Iris pigment epithelial cell (primary cell): ENCODE measurements around the gene PSORS1C2.
A peak's percentile ranks its signal among the peaks of the same experiment; 100 is the strongest.

Experiments used
- DNase-seq: peaks from one replicate; pipeline ENCODE4 v3.0.0-alpha.2; 2011; ENCODE audit warnings: low read depth

PSORS1C2 gene

DNA sequence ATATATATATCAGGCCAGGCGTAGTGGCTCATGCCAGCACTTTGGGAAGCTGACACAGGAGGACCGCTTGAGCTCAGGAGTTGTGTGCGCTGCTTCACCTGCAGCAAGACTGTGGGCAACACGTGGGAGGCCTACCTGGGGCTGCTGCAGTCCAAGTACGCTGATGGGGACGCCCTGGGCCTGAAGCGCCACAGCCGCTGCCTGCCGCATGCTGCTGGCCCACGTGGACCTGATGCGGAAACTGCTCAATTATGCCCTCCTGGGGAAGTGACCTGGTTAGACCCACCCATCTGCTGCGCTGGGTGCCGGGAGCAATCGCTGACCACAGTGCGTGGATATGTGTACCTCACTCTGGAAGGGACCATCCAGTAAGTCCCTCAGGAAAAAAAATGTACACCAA is 1.8 kb upstream of the PSORS1C2 start:
- DNase-seq = no peak

DNA sequence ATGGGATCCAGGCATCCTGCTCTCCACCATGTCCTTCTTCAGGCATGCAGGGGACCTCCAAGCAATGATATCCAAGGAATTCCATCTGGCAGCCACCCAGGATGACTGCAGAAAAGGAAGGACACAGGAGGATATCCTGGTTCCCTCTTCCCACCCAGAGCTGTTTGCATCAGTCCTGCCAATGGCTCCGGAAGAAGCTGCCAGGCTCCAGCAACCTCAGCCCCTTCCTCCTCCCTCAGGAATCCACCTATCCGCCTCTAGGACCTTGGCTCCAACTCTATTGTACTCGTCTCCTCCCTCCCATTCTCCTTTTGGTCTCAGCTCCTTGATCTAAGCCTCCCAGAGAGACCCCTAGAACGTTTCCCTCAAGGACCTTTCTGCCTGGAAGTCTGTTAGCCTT is 733 bp upstream of the PSORS1C2 start:
- DNase-seq = no peak

DNA sequence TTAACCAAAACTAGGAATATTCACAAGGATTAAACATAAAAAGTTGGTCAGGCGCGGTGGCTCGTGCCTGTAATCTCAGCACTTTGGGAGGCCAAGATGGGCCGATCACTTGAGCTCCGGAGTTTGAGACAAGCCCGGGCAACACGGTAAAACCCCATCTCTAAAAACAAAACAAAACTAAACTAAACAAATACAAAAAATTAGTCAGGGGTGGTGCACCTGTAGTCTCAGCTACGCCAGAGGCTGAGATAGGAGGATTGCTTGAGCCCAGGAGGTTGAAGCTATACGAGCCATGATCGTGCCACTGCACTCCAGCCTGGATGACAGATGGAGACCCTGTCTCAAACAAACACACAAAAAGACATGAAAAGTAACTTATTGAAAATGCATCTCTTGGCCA is 3.2 kb downstream of the PSORS1C2 start:
- no peak for DNase-seq

DNA sequence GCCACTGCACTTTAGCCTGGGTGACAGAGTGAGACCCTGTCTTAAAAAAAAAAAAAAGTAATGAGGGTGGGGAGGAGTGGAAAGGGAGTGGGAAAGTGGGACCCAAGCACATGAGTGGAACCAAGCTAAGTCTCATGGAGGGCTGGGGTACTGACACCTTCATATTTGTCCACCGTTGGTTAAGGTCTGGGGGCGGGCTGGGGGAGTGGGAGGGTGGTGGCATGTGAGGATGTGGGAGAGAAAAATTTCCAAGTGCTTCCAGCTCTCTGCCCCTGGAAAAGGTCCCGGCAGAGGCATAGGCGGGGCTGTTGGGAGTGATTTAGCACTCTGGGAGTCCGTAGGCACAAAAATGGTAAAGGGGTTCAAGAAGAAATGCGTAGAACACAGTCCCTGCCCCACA is 6.1 kb downstream of the PSORS1C2 start:
- no peak for DNase-seq

DNA sequence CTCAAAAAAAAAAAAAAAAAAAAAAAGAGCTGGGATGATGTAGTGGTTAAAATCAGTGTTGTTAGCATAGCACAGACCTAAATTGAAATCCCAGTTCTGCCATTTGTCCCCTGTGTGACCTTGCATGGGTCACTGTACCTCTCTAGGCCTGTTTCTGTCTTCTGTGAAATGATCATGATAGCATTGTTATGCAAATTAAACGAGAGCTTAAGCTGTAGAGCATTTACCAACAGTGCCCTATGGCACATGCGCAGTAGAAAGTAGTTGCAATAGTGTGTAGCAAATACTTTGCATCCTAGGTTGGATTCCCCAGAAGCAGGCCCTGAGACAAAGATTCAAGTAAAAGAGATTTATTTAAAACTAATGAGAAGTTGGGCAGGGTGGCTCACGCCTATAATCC is 7.3 kb downstream of the PSORS1C2 start:
- no peak for DNase-seq

DNA sequence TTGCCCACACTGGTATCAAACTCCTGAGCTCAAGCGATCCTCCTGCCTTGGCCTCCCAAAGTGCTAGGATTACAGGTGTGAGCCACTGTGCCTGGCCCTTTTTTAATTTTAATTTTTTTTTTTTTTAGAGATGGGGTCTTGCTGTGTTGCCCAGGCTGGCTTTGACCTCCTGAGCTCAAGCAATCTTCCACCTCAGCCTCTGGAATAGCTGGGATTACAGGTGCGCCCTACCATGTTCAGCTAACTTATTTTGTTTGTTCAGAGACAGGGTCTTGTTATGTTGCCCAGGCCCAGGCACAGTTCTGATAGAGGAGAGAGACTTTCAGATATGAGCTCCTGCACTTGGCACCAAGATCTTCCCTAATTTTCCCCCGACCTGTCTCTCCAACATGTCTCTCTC is 8.1 kb downstream of the PSORS1C2 start:
- no peak for DNase-seq

DNA sequence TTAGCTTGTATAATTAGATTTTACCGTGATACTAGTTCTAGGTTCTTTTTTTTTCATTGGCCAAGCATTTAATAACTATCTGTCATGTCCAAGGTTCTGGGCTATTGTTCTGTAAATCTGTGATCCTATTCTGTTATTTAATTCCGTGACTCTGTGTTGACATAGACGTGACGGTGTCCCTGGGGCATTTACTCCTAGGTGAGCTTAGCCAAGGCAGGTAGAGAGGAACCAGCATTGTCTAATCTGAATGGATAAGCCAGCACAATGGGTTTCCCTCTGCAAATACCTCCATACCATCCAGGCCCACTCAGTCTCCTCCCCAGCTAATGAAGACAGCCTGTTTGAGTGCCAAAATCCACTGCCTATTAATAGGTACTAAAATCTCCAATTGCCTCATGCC is 9.7 kb downstream of the PSORS1C2 start:
- no peak for DNase-seq

DNA sequence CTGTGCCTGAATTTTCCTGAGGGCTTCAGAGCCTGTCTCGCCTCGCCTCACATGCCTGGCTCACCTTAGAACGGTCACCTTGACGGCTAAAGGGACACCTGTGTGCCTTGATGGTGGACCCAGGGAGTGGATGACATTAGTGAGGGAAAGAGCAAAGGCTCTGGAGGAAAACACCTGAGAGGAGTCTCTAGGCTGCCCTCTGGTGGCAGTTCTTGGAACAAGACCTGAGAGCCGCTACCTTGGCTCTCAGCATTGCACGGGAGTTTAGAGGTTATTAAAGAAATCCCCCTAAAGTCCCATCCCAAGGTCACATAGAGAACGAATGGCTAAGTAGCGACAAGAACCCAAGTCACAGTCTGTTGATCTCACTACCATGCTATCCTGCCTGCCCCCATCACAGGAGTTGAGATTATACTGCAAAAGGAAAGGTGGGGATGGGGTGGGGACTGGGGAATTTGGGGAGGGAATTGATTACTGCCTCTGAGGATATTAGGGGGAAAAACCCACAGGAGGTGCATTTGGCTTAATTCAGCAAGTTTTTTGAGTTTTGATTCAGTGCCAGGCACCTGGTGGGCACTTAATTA is 10.7 kb downstream of the PSORS1C2 start:
- DNase-seq = peak; percentile 28

DNA sequence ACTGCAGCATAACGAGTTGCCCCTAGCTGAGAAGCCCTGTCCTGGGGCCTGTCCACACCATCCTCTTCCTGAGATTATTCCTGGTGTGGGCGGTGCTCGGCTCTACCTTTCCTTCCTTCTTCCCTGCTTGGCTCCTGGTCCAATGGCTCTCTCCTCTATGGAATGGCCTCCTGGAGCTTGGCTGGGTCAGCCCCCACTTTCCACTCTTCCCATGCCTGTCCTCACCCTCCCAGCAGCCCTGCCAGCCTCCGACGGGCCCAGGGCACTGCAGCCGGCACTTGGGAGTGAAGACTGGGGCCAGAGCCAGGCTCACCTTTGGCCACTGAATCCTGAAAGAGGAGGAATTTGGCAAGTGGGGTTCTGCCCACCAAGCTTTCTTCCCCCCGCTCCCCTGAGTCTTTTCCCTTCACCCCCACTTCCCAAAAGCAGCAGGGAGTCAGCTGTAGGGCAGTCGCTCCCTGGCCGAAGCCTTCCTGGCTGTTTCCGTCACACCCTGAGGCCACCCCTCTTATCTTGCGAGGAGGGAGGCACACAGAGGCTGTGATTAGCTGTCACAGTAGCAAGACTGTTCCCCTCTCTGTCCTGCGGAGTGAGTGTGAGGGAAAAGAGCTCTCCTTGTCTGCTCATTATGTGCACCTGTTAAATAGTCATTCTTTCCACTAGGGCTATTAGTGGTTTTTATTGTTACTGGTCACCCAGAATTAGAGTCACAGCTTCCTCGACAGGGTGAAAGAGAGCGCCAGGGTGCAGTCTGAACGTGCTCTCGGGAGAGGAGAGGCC is 12.3 kb downstream of the PSORS1C2 start:
- DNase-seq = no peak

DNA sequence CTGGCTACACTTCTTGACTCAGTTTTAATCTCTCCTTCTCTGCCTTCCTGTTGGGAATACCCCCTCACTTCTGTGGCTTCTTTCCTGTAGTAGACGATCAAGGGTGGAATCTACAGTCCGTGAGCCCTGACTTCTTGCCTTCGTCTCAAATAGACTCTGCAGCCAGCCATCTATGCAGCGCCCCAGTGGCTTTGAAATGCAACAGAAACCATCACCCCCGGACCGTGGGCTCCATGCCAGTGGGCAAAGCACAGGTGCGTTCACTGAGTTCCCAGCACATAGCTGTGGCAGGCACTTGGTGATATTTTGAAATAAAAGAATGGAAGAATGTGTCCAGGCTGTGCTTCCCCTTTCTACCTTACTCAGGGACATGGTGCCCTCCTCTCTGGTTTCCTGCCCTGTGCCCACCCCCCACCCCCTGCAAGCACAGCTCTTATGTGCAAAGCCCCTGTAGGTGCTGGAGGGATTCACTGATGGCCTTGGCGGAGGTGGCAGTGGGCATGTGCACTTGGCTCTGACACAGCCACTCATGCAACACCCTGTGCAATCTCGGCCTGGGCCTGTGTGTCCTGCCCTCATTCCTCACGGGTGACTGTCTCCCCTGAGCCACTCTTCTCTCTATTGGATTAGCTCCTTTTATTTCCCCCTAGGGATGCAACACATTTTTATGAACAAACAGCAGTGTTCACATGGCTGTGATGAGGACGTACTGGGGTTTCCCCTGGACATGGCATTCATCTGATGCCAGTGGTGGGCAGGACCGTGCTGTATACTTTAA is 13.1 kb downstream of the PSORS1C2 start:
- peak; percentile 49 for DNase-seq

DNA sequence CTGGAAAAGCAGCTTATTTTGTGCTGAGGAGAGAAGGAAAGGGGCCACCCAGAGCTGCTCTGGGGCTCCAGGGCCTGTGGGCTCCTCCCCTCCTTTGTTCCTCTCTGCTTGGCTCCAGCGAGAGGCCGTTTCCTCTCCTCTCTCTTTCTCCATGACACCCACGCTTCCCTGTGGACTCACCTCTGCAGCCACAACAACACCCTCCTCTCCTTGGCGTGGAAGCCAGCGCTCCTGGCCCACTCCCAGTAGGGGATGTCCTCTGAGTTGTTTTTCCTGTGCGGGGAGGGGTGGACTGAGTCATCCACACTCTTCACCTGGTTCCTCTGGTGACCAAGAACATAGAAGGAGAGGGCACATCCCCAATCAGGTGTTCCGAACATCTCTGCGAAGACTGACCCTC is 13.7 kb downstream of the PSORS1C2 start:
- DNase-seq = peak; percentile 62

DNA sequence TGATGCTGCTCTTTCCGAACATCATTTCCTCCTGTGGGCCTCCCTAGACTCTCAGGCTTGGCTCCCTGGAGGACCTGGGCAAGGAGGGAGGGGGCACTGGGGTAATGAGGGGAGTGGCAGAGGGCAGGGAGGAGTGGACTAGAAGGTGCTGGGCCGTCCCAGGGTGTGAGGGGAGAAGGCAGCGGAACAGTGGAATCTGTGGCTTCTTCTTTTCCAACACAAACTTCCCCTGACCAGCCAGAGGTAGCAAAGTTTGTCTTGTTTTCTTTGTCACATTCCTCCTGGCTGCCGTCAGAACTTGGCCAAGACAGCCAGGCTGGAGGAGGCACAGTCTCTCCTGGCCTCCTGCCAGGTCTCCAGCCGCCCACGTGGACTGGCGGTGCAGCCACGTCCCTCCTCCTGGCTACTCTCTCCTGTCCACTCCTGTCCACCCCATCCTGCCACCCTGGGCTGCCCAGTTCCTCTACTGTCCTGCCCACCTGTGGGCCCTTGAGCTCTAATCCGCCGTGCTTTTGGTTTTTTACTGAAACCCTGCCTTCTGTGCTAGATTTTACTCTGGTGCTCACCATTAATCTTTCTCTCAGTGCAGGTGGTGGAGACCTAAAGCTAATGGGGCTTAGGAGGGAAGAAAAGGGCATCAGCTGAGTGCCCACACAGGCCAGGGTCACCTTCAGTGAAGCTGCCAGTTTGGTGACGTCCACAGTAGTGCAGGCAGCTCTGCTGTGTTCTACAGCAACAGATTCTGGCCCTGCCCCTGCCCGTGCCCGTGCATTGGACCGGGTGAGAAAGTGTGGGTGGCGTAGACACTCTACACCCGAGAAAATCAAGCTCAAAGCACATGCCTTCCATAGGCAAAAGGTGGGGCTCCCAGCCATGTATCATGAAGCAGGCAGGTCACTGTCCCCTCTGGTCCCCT is 15.8 kb downstream of the PSORS1C2 start:
- DNase-seq = peak; percentile 95

DNA sequence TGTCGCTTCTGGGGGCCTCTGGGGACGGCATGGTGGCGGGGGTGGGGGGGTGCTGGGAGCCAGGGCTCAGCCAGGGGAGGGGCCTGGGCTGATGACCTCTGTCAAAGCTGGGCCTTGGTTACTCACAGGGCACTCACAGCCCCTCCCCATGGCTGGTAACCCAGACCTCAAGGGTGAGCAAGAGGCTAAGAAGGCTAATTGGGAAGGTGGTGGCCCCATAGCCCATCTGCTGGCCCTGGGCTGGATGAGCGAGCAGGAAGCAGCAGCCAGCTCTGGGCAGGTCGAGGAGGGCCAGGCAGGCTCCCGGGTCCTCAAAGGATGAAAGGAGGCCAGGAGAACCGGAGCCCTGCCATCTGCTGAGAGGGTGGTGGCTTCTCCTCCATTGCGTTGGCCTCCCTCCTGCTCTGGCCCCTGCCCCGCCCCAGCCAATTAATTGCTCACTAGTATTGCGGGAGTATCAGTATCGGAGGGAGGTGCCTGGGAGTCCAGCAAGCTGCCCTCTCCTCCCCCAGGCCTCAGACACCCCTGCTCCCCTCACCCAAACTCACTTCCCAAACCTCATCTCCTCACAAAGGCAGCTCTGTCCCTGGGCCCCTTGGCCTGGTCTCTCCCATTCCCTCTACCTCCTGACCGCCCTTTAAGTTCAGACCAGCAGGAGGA is 17.6 kb downstream of the PSORS1C2 start:
- no peak for DNase-seq

DNA sequence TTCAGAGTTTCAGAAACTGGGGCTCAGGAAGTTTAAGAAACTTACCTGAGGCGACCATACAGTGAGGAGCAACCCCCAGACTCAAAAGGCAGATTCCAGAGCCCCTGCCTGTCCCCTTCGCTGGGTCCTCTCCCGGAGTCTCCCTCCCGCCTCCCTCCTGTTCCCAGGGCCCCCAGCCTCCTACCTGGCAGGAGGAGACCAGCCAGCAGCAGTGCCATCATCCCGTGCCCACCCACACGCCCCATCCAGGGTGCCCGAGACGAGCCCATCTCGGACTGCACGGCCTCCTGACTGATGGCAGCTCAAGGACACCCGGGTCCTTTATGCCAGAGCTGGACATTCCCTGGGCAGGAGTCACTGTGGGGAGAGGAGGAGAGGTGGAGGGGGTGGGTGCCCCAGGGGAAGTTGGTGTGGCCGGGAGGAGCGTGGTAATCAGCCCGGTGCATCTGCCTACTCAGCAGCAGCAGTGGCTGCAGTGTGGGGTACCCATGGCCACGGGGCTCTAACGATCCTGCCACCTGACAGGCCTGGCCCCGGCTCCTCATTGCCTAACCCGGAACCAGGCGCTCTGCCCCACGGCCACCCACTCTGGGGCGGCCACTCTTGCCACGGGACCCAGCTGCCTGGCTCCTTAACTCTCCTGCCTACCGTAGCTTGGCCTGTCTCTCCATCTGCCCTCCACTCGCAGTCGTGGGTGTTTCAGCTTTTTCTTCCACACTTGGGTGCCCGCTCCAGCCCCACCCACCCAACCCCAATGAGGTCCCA is 18.5 kb downstream of the PSORS1C2 start, which contains the start of gene CDSN:
Gene CDSN (minus strand): TSS at position 296 of the 765 bp plus-strand sequence. CDS start 27 bp downstream, at position 269.
- no peak for DNase-seq

DNA sequence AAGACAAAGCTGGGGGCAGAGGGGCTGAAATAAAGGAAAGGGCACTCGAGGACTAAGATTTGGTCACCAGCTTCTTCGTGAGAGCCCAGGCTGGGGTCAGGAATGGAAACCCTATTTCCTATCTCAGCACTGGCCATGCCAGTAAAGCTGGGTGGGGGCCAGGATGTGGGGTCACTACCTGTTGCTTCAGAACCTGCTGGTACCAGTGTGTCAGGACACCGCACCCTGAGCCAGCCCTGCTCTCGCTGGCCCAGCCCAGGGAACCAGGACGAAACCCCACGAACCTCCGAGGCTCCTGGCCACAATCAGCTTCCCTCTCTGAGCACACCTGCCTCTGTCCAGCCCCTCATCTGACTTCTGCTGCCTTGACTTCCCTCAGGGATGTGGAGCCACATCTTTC is 20.7 kb downstream of the PSORS1C2 start:
- DNase-seq = no peak

DNA sequence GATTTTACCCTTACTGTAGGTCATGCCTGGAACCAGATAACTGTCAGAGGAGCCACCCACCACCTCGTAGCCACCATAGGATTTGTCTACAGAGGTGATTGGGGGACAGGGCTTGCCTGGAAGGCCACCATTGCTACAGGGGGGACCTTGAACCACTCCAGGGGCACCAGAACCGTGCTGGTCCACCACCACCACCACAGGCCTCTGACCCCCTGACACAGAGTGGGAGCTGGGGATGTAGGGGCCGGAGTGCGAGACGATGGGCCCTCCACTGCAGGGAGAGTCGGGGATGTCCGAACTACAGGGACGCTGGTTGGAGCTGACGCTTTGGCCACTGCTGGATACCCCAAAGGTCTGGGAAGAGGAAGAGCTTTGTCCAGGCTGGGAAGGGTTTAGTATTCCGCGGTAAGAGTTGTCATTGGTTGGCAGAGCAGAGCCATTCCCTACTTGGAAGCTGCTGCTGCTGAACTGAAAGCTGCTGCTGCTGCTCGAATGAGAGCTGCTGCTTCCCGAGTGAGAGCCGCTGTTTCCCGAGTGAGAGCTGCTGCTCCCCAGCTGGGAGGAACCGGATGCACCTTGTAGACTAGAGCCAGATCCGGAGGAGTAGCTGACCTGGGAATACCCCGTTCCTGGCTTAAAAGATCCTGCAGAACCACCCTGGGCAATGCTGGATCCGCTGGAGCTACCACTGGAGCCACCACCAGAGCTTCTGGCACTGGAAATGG is 22.0 kb downstream of the PSORS1C2 start:
- DNase-seq = peak; percentile 14

DNA sequence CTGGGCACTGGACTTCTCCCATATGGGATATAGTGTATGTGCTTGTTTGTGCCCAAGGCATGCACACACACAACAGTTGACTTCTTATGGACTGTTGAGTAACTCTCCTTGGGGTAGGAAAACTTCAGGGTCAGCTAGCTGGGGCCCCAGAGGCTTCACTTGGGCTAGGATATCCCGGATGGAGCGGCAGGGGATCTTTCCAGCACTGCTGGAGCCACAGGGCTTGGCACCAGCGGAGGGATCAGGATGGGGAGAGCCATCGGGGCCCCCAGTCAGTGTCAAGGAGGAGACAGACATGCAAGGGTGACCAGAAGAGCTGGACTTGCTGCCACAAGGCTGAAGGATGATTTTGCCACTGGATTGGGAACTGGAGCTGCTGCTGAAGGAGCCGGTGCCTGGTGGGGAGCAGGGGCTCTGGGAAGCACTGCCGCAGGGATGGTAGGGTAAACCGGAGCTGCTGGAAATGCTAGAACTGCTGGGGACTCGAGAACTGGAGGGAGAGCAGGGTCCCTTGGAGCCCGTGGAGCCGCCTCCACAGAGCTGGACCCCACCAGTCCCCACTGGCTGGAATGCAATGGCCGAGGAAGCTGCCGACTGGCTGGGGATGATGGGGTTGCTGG is 22.8 kb downstream of the PSORS1C2 start:
- DNase-seq = no peak

DNA sequence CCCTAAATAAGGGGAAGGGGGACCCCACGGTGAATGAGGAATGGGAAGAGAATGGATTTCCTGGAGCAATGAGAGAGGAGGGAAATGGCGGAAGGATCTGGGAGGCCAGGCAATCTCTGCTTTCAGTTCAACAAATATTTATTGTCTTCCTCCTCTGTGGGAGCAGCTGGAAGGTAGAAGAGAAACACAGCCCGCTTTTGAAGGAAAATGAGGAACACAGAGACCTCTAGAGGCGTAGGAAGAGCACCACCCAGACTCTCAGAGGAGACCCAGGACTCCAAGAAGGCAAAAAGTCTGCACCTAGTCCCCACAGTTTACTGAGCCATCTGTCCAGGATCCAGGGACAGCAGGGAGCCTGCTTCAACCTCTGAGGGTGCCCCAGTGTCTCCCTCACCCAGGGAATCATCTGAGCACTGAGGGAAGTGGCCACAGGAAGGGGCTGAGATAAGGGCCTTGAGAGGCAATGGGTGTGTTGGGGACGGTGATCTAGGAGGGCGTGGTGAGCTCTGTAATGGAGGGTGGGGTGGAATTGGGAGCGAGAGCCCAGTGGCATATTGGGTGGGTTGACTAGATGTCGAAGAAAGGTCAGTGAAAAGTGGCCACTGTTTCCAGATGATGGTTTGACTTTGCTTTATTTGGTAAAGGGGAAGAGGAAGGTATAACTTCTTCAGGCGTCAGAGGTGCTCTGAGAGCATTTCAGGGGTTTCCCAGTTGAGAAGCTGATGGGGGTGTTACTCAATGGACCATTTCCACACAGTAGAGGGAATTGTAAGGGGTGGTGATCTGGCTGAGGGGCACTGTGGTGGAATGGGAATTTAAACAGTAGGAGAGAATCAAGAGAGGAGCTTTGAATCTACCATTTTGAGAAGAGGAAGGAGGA is 23.7 kb downstream of the PSORS1C2 start:
- peak; percentile 44 for DNase-seq

DNA sequence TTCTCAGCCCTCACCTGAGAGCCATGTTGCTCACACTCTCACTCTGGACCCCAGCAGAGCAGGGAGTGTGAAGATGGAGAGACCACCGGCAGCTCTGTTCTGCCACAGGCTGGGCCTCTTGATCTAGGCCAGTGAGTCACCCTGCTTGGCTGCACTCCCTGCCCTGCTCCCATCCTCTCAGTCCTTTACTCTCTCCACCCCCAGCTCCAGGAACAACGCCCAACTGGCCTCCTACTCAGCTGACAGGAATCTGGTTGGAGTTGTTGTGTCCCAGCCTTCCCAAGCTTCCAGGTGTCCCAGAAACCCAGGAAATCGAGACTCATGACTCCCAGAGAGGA is 24.4 kb downstream of the PSORS1C2 start, which contains the start of gene PSORS1C1:
Gene PSORS1C1 (plus strand): TSS at position 260 of the 338 bp plus-strand sequence. CDS start 14,833 bp downstream, outside the sequence.
- DNase-seq = peak; percentile 93
